ENCODE data around the gene PLD6.

Gene PLD6

DNA sequence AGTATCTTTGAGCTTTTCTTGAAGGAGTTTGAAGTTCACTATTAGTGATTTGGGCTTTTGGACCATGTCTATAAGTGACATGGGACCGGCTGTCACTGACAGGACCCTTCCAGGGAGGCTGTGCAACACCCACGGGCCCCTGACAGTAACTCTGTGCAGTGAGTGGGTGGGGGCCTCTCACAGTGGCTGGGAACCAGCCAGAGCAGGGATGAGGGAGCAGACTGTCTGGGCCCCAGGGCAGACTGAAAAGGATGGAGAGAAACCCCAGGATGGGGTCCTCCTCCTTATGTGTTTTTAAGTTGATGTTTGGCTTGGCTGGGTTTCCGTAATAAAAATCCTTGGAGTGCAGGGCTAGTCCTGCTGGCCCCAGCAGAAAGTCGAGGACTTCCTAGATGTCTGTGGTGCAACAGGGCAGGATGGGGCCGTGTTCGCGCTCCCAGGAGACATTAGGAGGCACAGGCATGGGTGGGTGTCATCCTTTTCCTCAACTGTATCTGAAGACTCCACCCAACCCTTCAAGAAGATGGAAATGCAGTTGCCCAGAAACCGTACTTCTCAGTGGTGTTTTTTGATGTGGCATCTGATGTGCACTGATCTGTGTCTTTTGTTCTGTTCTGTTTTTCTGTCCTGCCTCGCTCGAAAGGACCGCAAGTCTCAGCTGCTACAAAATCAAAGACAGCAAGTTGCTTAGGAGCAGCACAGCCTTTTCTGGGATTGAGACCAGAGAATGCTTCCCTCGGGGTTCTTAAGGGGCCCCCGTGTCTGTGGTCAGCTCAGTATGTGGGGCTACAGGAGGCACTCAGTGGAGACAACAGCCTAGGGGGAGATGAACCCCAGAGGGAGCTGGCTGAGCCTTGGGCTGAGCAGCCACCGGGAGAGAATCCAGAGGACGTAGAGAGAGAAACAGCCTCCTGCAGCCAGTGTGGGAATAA lies 24.2 kb downstream of the PLD6 start:
- Histone ChIP-seq H3K4me3 (replicated peaks; ENCODE audit: low read depth, low read length) (no peak overlapping the region), H3K27me3 (replicated peaks; ENCODE audit: control insufficient read depth, insufficient read depth, low read length) (no peaks in the 10 kb centered on the region), H3K36me3 (ENCODE audit: control insufficient read depth, insufficient read depth, low read length) (peaks cover 19% of the 10 kb centered on the region)
- TF ChIP-seq, protein P1, sequence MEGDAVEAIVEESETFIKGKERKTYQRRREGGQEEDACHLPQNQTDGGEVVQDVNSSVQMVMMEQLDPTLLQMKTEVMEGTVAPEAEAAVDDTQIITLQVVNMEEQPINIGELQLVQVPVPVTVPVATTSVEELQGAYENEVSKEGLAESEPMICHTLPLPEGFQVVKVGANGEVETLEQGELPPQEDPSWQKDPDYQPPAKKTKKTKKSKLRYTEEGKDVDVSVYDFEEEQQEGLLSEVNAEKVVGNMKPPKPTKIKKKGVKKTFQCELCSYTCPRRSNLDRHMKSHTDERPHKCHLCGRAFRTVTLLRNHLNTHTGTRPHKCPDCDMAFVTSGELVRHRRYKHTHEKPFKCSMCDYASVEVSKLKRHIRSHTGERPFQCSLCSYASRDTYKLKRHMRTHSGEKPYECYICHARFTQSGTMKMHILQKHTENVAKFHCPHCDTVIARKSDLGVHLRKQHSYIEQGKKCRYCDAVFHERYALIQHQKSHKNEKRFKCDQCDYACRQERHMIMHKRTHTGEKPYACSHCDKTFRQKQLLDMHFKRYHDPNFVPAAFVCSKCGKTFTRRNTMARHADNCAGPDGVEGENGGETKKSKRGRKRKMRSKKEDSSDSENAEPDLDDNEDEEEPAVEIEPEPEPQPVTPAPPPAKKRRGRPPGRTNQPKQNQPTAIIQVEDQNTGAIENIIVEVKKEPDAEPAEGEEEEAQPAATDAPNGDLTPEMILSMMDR (IDR thresholded peaks at IDR 0.05; ENCODE audit: insufficient read depth, low read length, poor library complexity, severe bottlenecking): no peak
- no peak for DNase-seq (ENCODE audit: extremely low read depth, insufficient read length)

DNA sequence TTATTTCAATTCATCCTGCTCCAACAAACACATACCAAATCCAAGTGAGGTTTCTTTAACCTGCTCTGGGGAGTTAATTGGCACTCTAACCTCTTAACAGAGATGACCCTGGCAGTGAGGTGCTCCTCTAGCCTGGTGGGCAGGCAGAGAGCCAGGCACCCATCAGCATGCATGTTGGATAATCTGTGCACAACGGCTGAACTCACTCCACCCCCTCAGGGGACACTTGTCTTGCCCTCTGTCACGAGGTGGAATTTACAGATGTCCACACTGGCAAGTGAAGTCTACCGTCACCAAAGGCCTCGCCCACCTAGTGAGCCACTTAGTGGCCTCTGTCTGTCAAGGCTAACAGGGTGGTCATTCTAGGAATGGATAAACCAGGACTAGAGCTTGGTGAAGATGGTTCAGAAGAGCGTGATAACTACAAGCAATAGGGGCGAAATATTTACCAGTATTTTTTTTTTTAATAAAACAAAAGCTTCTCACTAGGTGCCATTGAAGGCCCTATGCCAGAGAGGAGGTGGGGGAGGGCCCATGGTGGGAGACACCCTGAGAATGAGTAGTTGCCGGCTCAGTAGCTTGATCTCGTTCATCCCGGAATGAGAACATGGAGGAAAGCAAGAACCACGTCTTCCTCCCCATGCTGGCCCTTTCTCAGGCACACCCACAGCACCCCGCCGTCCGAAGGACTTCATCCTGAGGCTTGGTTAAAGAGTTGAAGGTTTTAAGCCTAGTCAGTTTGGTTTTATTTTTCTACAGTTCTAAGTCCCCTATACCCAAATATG lies 25.2 kb downstream of the PLD6 start:
- Histone ChIP-seq H3K27me3 (replicated peaks; ENCODE audit: control insufficient read depth, insufficient read depth, low read length) (no peaks in the 10 kb centered on the region), H3K4me3 (replicated peaks; ENCODE audit: low read depth, low read length) (no peak overlapping the region), H3K36me3 (ENCODE audit: control insufficient read depth, insufficient read depth, low read length) (peaks cover 26% of the 10 kb centered on the region)
- DNase-seq (ENCODE audit: extremely low read depth, insufficient read length): no peak
- TF ChIP-seq, protein P1 (IDR thresholded peaks at IDR 0.05; ENCODE audit: insufficient read depth, low read length, poor library complexity, severe bottlenecking): no peak

DNA sequence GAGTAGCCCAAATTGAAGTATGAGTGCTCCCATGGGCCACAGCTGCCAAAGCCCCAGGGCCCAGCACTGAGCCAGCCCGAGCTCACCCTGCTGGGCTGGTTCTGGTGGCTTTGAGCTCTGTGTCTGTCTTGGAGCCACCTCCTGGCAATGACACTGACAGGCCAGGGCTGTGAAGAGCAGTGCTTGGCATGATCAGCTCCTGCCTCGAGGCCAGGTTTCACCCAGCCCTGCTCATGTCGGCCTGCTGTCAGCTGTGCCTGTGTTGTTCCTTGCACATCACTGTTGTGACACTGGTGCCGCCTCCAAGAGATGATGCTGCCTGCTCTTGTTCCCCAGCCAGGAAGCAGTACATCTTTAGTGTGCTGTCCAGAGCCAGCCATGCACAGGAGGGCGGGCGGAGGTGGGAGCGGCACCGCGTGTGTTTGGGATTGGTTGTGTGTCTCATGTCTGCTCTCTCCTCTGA lies 26.0 kb downstream of the PLD6 start:
- DNase-seq (ENCODE audit: extremely low read depth, insufficient read length): no peak
- TF ChIP-seq, protein P1 (IDR thresholded peaks at IDR 0.05; ENCODE audit: insufficient read depth, low read length, poor library complexity, severe bottlenecking): no peak
- Histone ChIP-seq H3K27me3 (replicated peaks; ENCODE audit: control insufficient read depth, insufficient read depth, low read length) (no peaks in the 10 kb centered on the region), H3K4me3 (replicated peaks; ENCODE audit: low read depth, low read length) (no peak overlapping the region), H3K36me3 (ENCODE audit: control insufficient read depth, insufficient read depth, low read length) (peaks cover 32% of the 10 kb centered on the region)

DNA sequence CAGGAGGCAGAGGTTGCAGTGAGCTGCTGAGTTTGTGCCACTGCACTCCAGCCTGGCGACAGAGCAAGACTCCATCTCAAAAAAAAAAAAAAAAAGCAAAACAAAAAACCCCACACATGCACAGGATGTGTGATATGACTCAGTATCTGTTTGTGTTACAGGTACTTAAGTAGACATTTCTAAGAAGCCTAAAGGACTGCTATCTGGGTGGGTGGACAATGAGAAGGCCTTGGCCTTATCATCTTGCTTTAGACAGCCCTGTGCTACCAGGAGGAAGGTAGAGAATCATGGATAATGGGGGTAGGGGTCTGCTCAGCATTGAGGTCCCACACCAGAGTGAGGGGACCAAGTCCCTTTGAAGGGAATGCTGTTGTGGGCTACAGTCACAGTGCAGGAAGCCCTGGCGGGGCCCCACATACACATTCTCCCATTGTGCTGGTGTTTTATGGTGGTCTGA lies 26.7 kb downstream of the PLD6 start:
- H3K36me3 ChIP-seq (ENCODE audit: control insufficient read depth, insufficient read depth, low read length): peaks cover 34% of the 10 kb centered on the region
- no peak overlapping the region for H3K4me3 ChIP-seq (replicated peaks; ENCODE audit: low read depth, low read length)
- TF ChIP-seq, protein P1 (IDR thresholded peaks at IDR 0.05; ENCODE audit: insufficient read depth, low read length, poor library complexity, severe bottlenecking): no peak
- no peaks in the 10 kb centered on the region for H3K27me3 ChIP-seq (replicated peaks; ENCODE audit: control insufficient read depth, insufficient read depth, low read length)
- DNase-seq (ENCODE audit: extremely low read depth, insufficient read length): no peak

DNA sequence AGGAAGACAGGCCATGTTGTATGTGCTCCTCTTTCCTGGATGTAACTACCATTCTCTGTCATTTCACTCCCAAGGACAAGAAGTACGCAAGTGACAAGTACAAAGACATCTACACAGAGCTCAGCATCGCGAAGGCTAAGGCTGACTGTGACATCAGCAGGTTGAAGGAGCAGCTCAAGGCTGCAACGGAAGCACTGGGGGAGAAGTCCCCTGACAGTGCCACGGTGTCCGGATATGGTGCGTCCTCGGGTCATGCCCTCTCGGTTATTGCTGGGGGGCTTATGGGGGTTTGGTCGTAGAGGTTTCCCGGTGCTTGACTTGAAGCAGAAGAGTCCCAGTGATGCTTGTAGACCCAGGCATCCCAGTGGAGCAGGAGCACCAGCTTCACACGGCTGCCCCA lies 29.0 kb downstream of the PLD6 start:
- DNase-seq (ENCODE audit: extremely low read depth, insufficient read length): no peak
- peaks cover 41% of the 10 kb centered on the region for H3K36me3 ChIP-seq (ENCODE audit: control insufficient read depth, insufficient read depth, low read length)
- TF ChIP-seq, protein P1 (IDR thresholded peaks at IDR 0.05; ENCODE audit: insufficient read depth, low read length, poor library complexity, severe bottlenecking): no peak
- no peak overlapping the region for H3K4me3 ChIP-seq (replicated peaks; ENCODE audit: low read depth, low read length)
- H3K27me3 ChIP-seq (replicated peaks; ENCODE audit: control insufficient read depth, insufficient read depth, low read length): no peaks in the 10 kb centered on the region

Data from GM06990 (cell line).